Measurements from ENCODE around the gene DRC7.
"Not testable (repeated sequence)": the region's sequence is repeated elsewhere in the genome, so short reads cannot be mapped to it uniquely, and the experiment has no call there.

The DRC7 gene

DNA sequence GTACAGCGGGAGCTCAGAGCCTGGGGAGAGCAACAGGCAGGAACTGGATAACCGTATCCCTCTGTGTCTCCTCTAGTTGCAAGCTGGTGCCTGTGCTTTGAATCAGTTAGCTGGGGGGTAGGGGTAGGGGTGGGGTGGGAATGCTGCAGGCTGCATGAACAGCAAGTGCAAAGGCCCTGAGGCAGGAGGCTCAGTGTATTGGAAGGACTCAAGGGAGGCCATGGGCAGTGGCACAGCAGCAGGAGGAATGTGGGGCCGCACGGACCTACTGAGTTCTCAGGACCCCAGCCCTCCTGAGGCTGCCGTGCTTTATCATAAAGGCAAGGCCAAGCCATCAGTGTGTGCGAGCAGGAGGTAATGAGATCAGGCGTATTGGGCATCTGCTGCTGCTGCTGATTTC, 44.2 kb downstream of the DRC7 start:
- no peak for DNase-seq

DNA sequence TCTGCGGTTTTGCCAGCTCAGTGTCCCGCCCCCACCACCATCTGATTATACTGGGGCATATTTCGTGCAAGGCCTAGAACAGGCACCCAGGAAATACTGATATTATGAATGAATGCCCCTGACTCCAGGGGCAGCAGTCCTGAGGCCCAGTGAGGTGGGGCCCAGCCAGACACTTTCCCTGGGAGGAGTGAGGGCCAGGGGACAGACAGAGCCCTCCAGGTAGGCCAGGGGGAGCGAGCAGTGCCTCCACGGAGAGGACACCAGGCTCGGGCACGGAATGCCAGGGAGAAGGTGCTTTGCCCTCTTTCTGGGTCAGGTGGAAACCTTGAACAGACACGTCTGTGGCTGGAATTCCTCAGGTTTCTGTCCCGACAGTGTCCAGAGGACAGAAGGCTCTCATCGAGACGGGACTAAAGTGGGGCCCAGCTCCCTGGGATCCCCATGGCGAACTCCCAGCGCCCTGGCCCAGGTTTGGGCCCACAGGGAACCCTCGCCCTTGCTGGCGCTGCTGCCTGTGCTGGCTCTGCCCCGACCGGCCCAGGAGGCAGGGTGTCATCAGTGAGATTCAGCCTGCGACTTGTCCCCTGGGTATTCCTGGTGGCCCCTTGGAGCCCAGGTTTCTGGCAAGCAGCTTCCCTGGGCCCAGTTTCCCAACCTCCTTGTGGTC, 45.3 kb downstream of the DRC7 start:
- DNase-seq: no peak

DNA sequence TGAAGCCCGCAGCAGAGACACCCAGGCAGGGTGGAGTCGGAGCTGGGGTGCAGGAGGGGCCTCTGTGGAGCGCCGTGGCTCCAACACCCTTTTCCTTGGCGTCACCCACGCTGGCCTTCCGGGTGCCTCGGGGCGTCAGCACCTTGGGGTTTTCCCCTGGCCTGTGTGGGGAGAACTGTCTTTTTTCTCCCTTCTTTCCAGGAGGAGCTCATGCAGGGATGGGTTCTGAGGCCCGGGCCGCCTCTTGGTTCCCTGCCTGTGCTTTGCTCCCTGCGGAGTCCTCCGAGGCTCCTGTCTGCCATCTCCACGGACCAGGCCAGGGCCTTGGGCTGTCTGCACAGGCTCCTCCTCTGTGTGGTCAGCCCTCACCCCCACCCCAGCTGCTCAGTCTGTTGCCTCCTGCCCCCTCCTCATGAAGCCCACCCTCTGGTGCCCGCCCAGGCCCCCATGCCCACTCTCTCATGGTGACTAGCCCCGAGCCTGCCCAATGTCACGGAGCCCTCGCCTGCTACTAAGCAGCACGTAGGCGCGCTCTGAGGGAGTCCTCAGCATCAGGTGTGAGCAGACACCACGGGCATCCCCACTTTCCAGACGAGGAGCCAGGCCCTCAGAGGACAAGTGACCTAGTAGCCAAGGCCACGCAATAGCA, 45.9 kb downstream of the DRC7 start:
- DNase-seq: no peak

DNA sequence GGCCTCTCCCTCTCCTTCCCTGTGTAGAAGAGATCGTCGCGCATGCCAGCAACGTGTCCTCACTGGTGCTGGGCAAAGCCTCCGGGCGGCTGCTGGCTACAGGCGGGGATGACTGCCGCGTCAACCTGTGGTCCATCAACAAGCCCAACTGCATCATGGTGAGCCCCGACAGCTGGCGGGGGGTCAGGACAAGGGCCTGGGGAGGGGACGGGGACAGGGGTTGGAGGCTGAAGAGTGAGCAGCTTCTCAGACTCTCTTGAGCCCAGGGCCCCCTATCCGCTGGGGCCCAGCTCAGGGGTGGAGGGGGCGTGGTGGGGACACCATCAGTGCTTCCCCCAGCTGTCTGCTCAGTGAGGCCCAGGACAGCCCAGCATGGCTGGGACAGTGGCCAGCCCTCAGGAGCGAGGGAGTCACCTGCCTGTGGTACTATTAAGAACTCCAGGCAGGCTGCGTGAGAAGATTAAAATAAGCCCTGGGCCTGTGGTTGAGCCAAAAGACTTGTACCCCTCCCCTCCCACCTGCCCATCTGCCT, 47.1 kb downstream of the DRC7 start:
- no peak for DNase-seq

DNA sequence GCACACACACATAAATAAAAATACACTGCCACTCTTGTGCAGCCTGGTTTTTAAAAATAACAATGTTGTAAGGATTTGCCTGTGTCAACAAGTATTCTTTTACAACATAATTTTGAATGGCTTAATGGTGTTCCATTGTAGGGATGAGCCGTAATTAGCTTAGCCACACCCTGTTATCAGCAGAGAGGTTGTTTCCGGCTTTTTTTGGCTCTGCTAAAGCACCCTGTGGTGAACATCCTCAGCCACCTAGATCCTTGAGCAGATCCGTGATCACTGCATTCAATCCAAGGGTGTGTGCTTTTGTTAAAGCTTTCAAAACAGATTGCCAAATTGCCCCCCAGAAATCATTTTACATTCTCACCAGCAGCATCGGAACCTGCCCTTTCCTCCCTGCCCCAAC, 47.9 kb downstream of the DRC7 start:
- DNase-seq: no peak

DNA sequence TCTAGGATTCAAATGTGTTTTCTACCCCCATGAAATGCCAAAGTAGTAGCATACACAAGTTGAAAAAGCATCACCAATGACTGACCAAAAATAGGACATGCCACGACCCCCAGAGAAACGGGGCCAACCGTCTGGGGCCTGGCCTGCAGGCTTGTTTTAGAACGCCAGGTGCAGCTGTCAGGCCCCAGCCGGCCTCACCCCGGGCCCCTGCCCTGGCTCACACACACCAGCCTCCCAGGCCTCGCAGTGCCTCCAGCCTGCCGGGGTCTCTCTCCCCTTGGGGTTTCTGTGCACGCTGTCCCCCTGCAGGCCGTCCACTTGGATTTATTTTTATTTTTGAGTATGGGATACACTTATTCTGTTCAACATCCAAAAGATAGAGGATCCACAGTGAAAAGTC, 48.9 kb downstream of the DRC7 start:
- no peak for DNase-seq

DNA sequence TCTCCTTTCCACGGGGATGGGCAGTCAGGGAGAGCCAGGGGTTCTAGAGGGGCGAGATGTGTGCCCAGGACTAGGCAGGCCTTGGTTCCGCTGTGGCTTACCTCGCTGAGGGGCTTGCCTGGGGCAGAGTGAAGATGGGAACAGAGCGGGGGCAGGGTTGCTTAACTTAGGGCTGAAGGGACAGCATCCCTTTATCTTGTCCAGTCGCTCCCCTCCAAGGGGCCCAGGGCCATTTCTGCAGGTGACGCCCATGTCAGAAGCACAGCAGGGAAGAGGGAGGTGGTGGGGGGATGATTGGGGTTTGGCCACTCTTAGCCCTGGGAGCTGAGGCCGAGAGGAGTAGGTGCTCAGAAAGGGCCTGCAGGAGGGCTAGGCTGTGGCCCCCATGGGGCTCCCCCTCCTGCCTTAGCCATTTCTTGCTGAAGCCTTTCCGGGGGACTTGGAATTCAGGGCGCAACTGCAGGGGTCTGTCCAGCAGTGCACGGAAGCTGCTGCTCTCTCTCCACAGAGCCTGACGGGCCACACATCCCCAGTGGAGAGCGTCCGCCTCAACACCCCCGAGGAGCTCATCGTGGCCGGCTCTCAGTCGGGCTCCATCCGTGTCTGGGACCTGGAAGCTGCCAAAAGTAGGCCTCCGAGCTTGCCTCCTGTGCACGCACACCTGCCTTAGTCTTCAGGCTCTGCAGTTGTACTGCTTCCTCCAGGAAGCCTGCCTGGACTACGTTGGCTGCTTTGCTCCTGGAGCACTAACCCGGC, 49.5 kb downstream of the DRC7 start:
- no peak for DNase-seq

DNA sequence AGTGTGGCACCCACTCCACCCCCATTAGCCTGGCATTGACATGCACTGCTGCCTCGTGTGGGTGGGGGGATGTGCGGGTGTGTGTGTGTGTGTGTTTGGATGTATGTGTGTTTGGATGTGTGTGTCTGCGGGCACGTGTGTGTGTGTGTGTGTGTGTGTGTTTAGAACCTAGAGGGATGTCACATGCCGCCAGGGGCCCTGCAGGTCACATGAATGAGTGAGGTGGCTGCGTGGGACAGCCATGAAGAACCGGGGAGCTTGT, 50.0 kb downstream of the DRC7 start:
- DNase-seq: no peak

DNA sequence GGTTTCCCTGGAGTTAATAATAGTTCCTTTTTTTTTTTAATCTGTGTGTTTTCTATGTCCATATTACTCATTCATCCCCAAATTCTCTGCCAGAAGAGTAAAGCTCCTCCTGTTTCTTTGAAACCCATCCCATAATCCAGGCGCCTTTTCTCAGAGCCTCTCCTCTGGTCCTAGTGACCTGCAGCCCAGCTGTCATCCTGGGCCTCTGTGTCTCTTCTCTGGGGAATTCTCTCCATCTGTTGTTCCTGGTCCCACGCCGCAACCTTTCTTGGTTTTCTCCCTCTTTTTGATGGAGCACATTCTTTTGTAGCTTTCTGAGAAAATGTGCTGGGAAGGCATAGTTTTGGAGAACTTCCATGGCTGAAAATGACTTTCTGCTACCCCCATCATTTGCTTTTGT, 51.2 kb downstream of the DRC7 start:
- DNase-seq: no peak

DNA sequence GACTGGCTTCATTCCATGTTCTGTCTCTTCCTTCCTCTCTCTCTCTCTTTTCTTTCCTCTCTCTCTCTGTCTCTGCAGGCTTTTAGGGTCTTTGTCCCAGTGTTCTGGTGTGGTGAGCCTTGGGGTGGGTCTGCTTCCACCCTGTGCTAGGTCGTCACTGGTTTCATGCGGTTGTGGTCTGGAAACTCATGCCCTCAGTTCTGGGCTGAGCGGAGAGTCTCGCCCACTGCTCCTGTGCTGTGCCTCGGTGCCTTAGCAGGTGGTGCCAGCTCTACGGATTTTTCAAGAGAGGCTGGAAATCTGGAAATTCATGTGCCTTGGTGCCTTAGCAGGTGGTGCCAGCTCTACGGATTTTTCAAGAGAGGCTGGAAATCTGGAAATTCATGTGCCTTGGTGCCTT, 51.7 kb downstream of the DRC7 start:
- DNase-seq: not testable (repeated sequence)

DNA sequence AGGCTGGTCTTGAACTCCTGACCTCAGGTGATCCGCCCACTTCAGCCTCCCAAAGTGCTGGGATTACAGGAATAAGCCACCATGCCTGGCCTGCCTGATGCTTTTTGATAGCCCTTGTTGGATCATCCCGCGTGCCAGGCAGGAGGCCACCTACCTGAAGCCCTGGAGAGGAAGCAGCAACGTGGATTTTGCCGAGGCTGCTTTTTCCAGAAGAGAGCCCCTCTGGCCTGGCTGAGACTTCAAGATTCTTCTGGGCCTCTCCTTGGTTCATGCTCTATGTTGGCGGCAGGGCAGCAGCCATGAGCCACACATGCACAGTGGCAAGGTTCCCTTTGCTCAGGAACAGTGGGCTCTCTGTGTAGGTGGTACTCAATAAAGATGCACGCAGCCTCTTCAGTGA, 52.5 kb downstream of the DRC7 start:
- DNase-seq: no peak

DNA sequence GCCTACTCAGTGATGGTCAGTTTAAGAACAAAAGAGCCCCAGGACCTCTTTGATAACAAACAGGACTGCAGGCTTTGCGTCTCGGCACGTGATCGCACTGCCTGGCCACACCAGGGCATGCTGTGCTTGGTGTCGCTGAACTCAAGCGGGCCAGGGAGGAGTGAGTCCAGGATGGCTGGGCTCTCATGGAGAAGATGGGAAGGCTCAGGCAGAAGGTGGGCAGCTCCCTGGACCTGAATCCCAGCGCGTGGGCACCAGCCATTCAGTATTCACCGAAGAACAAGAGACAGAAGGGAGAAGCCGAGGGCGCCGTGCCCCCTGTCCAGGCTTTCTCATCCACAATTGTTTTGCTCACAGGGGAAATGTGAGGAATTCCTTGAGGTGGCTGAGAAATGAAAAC, 52.9 kb downstream of the DRC7 start:
- DNase-seq: no peak

DNA sequence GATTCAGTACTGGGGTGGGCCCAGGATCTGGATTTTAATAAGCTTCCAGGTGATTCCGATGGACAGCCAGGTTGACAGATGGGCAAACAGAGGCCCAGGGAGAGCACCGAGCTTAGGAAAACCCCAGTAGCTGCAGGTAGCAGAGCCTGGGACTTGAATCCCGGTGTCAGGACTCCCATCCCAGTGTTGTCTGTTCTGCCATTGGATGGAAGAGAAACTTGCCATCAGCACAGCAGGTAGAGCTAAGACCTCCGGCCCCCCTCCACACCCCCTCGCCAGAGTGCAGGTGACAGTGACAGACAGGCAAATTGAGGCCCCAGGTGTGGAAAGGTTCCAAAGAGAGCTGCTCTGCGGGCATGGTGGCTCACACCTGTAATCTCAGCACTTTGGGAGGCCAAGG, 53.4 kb downstream of the DRC7 start:
- no peak for DNase-seq

DNA sequence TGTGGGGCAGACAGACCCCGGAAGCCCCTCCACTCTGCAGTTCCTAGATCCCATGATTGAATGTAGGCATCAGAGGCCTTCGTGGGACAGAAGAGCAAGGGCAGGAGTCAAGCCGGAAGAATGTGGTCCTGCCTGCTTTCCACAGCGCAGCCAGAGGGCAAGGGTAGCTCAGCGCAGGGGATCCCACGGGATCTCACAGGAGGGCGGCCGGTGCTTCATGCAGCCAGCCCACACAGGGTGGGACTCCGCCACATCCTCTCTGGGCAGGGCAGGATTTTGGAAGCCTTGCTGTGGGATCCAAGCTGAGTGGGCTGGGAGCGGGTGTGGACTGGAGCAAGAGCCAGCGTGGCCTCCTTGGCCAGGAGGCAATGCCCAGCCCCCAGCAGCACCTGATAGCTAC, 54.0 kb downstream of the DRC7 start:
- no peak for DNase-seq

DNA sequence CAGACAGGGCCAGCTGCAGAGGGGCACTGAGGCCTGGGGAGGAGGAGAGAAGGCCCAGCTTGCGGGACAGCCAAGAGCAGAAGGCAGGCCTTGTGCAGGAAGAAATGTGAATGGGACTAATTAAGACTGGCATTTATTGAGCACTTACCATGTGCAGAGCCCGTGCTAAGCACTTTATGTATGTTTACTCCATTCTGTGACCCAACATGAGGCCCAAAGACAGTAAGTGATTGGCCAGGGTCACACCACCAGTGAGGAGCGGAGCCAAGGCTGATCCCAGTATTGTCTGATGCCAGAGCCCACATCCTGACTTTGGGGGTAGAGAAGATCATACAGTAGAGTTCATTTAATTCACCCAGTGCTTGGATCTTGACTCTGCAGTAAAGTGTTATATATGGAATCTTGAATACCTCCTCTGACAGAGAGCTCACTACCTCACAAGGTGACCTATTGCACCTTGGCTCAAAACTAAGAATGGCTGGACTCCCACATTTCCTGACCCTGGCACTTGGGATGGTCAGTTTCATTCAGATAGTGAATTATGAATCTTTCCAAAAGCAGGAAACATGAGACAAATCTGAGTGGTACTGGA, 54.6 kb downstream of the DRC7 start:
- no peak for DNase-seq

DNA sequence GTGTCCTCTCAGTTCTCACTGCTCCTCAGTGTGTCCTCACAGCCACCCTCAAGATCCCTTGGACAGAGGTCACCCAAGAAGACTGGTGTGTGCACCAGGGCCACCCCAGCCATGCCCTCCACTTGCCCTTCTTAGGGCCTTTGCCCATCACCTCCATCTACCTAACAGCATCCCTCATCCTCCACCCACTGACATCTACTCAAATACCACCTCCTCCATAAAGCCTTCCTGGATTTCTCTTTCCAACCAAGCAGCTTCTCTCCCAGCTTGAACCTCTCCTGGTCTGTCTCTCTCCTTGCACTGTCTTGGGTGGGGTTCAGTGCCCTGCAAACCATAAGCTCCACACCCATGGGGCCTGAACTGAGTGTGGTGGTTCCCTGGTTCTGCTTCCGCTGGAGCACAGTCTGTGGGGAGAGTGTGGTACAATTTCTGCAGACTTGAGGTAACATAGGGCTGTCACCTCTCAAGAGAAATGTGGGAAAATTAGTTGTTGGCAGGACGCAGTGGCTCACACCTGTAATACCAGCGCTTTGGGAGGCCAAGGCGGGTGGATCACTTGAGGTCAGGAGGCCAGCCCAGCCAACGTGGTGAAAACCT, 55.3 kb downstream of the DRC7 start:
- DNase-seq: no peak

DNA sequence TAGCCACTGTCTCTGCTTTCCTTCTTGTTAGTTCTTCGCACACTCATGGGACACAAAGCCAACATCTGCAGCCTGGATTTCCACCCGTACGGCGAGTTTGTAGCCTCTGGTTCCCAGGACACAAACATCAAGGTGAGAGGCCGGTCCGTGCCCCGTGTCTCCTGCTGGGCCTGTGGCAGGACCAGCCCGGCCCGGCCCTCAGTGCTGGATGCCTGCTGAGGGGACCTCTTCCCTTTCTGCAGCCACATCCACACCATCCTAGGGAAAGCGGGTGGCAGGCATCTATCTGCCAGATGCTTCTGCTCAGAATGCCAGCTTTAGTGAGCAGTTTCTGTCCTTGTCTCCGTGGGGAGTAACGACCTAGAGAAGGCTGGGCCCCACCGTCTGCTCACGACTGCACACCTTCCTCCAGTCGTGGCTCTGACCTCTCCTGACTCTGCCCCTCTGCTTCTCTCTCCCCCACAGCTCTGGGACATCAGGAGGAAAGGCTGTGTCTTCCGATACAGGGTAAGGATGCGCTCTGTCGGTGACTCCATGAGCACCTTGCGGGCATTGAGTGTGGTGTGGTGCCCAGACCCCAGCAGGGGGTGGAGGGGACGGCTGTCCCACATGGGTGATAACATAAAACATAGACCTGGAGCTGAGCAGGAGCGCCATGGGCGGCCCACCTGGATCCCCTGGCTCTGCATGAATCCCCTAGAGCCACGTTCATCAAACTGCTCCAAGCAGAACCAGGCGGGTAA, 56.4 kb downstream of the DRC7 start:
- DNase-seq: no peak

DNA sequence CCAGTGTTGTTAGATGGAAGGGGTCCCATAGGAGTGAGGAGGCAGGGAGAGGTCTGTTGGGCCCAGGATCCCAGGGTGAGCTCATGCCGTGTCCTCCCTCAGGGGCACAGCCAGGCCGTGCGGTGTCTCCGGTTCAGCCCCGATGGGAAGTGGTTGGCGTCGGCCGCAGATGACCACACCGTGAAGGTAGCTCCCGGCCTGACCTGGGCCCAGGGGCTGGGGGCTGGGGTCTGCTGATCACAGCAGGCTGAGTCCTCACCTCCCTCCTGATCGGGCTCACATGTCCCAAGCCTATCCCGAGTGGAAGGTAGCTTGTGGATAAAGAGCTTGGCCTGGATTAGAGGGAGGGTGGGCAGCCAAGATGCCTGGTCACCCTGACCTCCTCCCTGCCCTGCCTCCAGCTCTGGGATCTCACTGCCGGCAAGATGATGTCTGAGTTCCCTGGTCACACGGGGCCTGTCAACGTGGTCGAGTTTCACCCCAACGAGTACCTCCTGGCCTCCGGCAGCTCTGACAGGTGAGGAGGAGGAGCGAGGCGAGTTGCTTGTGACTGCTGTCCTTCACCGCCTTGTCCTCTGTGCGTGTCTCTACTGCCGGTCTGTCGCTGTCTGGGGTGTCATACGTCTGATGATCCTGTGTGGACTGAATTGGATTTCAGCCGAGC, 57.1 kb downstream of the DRC7 start:
- no peak for DNase-seq

DNA sequence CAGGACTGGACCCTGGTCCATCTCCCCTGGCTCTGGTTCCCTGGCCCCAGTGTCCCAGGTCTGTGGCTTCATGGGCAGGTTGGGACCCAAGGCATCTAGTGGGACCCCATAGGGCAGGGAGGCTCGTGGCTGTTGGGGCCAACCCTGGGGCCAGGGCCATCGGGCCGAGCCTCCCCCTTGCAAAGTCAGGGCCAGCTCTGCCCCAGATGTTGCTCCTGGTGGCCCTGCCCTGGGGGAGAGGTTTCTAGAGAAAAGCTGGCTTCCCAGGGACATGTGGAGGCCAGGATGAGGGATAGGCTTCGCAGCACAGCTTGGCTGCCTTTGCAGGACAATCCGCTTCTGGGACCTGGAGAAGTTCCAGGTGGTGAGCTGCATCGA, 57.6 kb downstream of the DRC7 start:
- DNase-seq: no peak

DNA sequence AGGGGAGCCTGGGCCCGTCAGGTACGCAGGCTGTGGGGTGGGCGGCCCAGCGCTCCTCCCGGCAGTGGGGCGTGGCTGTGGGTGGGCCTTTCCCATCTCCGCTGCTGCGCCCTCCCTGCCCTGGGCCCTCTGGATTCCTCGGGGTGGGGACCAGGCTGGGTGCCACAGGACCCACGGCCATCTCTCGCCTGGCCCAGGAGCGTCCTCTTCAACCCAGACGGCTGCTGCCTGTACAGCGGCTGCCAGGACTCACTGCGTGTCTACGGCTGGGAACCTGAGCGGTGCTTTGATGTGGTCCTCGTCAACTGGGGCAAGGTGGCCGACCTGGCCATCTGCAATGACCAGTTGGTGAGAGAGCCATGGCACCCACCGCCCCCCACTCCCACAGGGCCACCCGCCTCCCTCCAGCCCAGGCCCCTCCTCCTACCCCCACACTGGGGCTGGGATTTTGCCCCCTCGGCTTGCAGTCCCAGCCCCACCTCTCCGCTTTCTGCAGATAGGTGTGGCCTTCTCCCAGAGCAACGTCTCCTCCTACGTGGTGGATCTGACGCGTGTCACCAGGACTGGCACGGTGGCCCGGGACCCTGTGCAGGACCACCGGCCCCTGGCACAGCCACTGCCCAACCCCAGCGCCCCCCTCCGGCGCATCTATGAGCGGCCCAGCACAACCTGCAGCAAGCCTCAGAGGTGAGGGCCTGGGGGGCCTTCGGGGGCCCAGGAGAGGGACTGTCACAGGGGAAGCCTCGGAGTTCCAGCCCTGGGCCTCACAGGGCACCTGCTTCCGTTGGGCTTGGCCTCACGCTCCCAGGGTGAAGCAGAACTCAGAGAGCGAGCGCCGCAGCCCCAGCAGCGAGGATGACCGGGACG, 58.2 kb downstream of the DRC7 start:
- DNase-seq: no peak
